ENCODE data around the gene GDF10.
A peak's percentile ranks its signal among the peaks of the same experiment; 100 is the strongest.

Gene GDF10

DNA sequence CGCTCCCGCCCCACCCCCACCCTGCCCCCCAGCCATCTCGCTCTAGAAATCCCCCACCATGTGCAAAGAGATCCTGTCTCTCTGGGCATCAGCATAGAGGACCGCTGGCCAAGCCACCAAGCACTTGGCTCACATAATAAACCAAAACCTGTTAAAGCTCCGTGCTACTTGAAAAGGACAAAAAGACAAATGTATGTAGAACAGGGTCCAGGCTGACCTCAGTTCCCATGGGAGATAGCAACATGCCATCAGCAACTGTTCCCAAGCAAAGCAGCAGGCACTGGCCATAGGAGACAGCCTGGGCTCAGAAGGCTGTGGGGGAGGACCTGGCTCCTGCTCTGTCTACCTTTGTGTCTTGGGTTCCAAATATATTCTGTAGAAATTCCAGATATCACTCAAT, 38.4 kb upstream of the GDF10 start:
- DNase-seq (ENCODE audit: extremely low read depth, low read depth), result no peak
- TF ChIP-seq, protein P1, sequence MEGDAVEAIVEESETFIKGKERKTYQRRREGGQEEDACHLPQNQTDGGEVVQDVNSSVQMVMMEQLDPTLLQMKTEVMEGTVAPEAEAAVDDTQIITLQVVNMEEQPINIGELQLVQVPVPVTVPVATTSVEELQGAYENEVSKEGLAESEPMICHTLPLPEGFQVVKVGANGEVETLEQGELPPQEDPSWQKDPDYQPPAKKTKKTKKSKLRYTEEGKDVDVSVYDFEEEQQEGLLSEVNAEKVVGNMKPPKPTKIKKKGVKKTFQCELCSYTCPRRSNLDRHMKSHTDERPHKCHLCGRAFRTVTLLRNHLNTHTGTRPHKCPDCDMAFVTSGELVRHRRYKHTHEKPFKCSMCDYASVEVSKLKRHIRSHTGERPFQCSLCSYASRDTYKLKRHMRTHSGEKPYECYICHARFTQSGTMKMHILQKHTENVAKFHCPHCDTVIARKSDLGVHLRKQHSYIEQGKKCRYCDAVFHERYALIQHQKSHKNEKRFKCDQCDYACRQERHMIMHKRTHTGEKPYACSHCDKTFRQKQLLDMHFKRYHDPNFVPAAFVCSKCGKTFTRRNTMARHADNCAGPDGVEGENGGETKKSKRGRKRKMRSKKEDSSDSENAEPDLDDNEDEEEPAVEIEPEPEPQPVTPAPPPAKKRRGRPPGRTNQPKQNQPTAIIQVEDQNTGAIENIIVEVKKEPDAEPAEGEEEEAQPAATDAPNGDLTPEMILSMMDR (IDR thresholded peaks at IDR 0.05; ENCODE audit: low read depth, low read length), result no peak

DNA sequence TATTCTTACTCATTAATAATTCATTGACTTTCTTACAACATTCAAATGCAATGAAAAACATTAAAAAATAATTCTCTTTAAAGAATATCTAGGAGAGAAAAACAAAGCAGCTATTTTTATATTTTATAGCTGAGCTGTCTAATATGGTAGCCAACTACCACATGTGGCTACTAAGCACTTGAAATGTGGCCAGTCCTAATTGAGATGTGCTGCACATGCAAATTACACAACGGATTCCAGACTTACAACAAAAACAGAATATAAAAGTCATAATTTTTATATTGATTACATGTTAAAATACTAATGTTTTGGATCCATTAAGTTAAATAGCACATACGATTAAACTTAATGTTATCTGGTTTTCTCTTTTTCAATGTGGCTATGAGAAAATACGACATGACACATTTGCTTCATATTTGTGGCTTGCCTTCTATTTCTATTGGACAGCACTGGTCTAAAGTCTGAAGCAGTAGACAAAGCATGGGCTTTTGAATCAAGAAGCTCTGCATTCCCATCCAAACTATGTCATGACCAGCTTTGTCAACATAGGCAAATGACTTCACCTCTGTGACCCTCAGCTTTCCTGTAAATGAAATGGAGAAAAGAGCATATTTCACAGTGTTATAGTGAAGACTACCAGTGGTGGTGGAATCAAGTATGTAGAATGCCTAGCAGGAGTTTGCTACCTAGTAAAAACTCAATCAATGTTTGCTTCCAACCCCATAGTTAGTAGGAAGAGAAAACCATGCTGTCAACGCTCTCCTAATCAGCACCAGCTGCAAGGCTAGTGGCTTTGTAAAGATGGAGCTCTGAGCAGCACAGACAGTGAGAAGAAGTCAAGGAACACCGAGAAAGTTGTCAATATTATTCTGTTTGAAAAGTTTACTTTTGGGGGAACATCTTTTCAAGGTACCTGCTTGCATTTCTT, 37.1 kb upstream of the GDF10 start:
- DNase-seq (ENCODE audit: extremely low read depth, low read depth), result no peak
- TF ChIP-seq, protein P1 (IDR thresholded peaks at IDR 0.05; ENCODE audit: low read depth, low read length), result no peak

DNA sequence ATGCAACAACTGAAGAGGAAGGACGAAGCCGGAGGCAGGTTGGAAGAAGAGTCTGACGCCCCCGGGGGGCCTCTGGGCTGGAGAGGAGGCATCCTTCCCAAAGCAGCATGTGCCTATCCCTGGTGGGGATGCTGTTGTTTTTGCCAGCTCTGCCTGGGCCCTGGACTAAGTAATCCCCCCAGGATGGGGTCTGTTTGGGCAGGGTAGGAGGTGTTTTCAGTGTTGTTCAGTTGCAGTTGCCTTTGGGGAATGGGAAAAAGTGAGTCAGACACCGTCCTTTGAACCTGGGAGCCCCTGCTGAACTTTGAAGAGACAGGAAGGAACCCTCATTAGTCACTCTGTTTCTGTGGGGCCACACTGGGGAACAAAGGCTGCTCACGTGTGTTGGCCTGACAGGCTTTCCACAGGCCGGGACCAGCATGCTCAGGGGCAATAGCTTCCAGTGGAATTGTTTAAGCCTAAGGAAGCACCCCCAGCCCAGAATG, 35.2 kb upstream of the GDF10 start:
- TF ChIP-seq, protein P1 (IDR thresholded peaks at IDR 0.05; ENCODE audit: low read depth, low read length), result no peak
- no peak for DNase-seq (ENCODE audit: extremely low read depth, low read depth)

DNA sequence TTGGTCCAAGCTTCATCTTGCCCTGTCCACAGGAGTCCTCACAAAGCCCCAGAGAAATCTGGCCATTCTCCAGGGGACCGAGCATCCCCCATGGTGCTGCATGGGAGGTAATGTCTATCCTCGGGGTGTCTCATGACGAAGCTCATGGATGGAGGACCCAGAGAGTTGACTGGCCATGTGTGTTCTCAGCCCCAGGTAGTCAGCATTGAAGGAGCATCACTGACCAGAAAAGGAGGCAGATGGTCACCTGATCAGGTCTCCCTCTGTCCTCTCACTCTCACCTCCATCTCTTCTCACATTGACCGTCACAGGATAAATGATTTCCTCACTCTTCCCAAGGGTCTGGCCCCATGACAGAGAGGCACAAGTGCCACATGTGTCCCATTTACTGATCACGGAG, 33.4 kb upstream of the GDF10 start:
- TF ChIP-seq, protein P1 (IDR thresholded peaks at IDR 0.05; ENCODE audit: low read depth, low read length), result no peak

DNA sequence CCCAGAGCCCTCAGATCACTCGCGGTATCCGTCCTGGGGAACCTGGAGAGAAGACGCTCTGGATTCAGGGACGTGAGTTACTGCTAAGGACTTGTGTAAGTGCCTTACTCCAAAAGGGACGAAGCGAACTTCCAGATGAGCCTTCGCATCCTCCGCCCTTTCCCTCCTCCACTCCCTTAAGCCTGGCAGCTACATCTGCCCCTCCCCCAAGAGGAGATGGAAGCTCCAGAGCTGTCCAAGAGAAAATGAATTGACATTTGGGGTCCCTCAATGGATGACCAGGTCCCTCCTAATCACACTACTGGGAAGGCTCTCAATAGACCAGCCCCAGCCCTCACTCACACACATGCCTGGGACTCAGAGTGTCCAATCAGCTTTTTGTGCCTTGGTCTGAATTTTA, 31.3 kb upstream of the GDF10 start:
- TF ChIP-seq, protein P1 (IDR thresholded peaks at IDR 0.05; ENCODE audit: low read depth, low read length), result no peak
- no peak for DNase-seq (ENCODE audit: extremely low read depth, low read depth)

More for the DNA sequence above, 33.4 kb upstream of the GDF10 start:
- no peak for DNase-seq (ENCODE audit: extremely low read depth, low read depth)

DNA sequence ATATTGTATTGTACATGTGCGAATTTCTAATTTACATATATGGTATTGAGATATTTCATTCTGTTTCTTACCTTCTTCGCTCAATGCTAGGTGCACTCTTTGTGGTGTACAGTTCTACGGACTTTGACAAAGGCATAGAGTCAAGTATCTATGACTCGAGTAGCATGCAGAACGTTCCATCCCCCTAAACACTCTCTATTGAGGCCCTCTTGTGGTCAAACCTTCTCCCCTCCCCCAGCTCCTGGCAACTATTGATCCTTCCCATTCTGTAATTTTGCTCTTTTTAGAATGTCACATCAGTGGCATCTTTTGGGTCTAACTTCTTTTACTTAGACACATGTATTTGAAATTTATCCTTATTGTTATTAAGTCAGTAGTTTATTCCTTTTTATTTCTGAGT, 30.7 kb upstream of the GDF10 start:
- TF ChIP-seq, protein P1 (IDR thresholded peaks at IDR 0.05; ENCODE audit: low read depth, low read length), result peak; percentile 22

DNA sequence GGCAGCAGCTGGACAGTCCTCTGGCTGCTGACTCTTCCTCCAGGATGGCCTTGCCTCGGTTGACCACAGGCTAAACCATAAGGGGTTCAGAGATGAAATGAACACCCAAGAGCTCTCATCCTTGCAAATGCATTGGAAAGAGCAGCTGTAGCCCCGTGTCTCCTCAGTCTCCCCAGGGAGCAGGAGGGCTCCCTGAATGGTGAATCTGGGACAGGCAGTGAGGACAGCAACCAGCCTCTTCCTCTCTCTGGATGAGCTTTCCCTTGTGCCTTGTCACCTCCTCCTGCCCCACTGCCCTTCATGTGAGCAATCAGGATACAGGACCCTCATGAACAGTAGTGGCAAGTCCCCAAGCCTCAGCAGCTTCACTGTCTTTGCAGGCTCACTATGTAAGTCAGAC, 23.9 kb upstream of the GDF10 start:
- DNase-seq (ENCODE audit: extremely low read depth, low read depth), result no peak

More for the DNA sequence above, 30.7 kb upstream of the GDF10 start:
- DNase-seq (ENCODE audit: extremely low read depth, low read depth), result no peak

More for the DNA sequence above, 23.9 kb upstream of the GDF10 start:
- TF ChIP-seq, protein P1 (IDR thresholded peaks at IDR 0.05; ENCODE audit: low read depth, low read length), result no peak

Data from AG09319 (cell line).